Mesendoderm (in vitro differentiated cells): ENCODE measurements around the gene EGFL8.

Experiments used
- DNase-seq: peaks from one replicate; pipeline ENCODE4 v3.0.0; 2013
- H2AK5ac ChIP-seq: 2 replicates; pipeline ENCODE4 v1.6.1; 2013; ENCODE audit warnings: low read length, inconsistent platforms
- H2BK120ac ChIP-seq: 2 replicates; pipeline ENCODE4 v1.6.1; 2013; ENCODE audit warnings: low read depth, mild to moderate bottlenecking, low read length, moderate library complexity, mixed read lengths
- H2BK15ac ChIP-seq: replicated peaks from 2 replicates; pipeline ENCODE4 v1.6.1; 2013; ENCODE audit warnings: low read depth, mild to moderate bottlenecking, moderate library complexity
- H2BK5ac ChIP-seq: 2 replicates; pipeline ENCODE4 v1.6.1; 2013; ENCODE audit warnings: low read length, inconsistent platforms
- H3K18ac ChIP-seq: 2 replicates; pipeline ENCODE4 v1.6.1; 2013; ENCODE audit warnings: mild to moderate bottlenecking, low read length, mixed read lengths
- H3K23ac ChIP-seq: one replicate; pipeline ENCODE4 v1.6.1; 2013; ENCODE audit warnings: low read length
- H3K27ac ChIP-seq: 2 replicates; pipeline ENCODE4 v1.5.1; 2013; ENCODE audit warnings: low read depth, mild to moderate bottlenecking, inconsistent platforms, low read length, moderate library complexity
- H3K27me3 ChIP-seq: 2 replicates; pipeline ENCODE4 v1.6.1; 2013; ENCODE audit warnings: low read length, control low read depth, mild to moderate bottlenecking, inconsistent platforms; ENCODE audit not compliant: insufficient read depth, poor library complexity
- H3K36me3 ChIP-seq: 2 replicates; pipeline ENCODE4 v1.6.1; 2013; ENCODE audit warnings: low read length, inconsistent platforms; ENCODE audit not compliant: control insufficient read depth, insufficient read depth
- H3K4ac ChIP-seq: one replicate; pipeline ENCODE4 v1.6.1; 2013; ENCODE audit warnings: low read depth, mild to moderate bottlenecking, low read length, moderate library complexity
- H3K4me1 ChIP-seq: 2 replicates; pipeline ENCODE4 v1.6.1; 2013; ENCODE audit warnings: low read depth, low read length, inconsistent platforms; ENCODE audit not compliant: control insufficient read depth
- H3K4me2 ChIP-seq: 2 replicates; pipeline ENCODE4 v1.6.1; 2013; ENCODE audit warnings: low read length
- H3K4me3 ChIP-seq: 2 replicates; pipeline ENCODE4 v1.5.1; 2013; ENCODE audit warnings: mild to moderate bottlenecking, low read length
- H3K56ac ChIP-seq: one replicate; pipeline ENCODE4 v1.6.1; 2013; ENCODE audit warnings: low read length
- H3K79me1 ChIP-seq: 2 replicates; pipeline ENCODE4 v1.6.1; 2013; ENCODE audit warnings: low read length, inconsistent platforms
- H3K79me2 ChIP-seq: 2 replicates; pipeline ENCODE4 v1.6.1; 2013; ENCODE audit warnings: mild to moderate bottlenecking, low read length; ENCODE audit not compliant: control insufficient read depth, insufficient read depth
- H3K9ac ChIP-seq: 2 replicates; pipeline ENCODE4 v1.6.1; 2013; ENCODE audit warnings: low read length, inconsistent platforms
- H4K5ac ChIP-seq: one replicate; pipeline ENCODE4 v1.6.1; 2013; ENCODE audit warnings: low read length
- H4K8ac ChIP-seq: one replicate; pipeline ENCODE4 v1.6.1; 2013; ENCODE audit warnings: low read depth, mild to moderate bottlenecking, control low read depth, low read length, moderate library complexity
- WGBS: extraction: QIAGEN DNeasy Blood & Tissue Kit; methylation state at CpG from one replicate; pipeline ENCODE4 v1.1.7; 2013; ENCODE audit warnings: low lambda C conversion rate, missing lambda C conversion rate; ENCODE audit not compliant: insufficient coverage; ENCODE audit errors: extremely low coverage; 5-methylcytosine and 5-hydroxymethylcytosine counted together

Gene EGFL8

GRCh38 chr6:32120573-32121059 is 43.8 kb upstream of the EGFL8 start:
- no peak overlapping the region for H3K18ac ChIP-seq
- H3K56ac ChIP-seq: no peak overlapping the region
- H3K27ac ChIP-seq: no peak overlapping the region
- H3K23ac ChIP-seq: no peak overlapping the region
- no peak overlapping the region for H3K9ac ChIP-seq
- no peak overlapping the region for H3K4ac ChIP-seq
- WGBS: no CpG with 5 or more reads among the region's 12 CpGs
- no peak overlapping the region for H2BK120ac ChIP-seq
- H3K4me2 ChIP-seq: no peak overlapping the region
- H4K8ac ChIP-seq: no peak overlapping the region
- H2AK5ac ChIP-seq: no peak overlapping the region
- no peaks in the 10 kb centered on the region for H3K79me1 ChIP-seq
- H3K79me2 ChIP-seq: no peaks in the 10 kb centered on the region
- no peaks in the 10 kb centered on the region for H3K4me1 ChIP-seq
- H2BK5ac ChIP-seq: no peak overlapping the region
- H3K27me3 ChIP-seq: no peaks in the 10 kb centered on the region
- peaks cover 2% of the 10 kb centered on the region for H3K36me3 ChIP-seq
- no peak overlapping the region for H2BK15ac ChIP-seq
- H4K5ac ChIP-seq: no peak overlapping the region
- no peak for DNase-seq
- no peak overlapping the region for H3K4me3 ChIP-seq

- no peaks in the 10 kb centered on the region for H3K4me1 ChIP-seq
- no peak overlapping the region for H2BK15ac ChIP-seq
- no peak overlapping the region for H3K4ac ChIP-seq
- no CpG with 5 or more reads among the region's 4 CpGs for WGBS
- H3K9ac ChIP-seq: no peak overlapping the region
- no peaks in the 10 kb centered on the region for H3K27me3 ChIP-seq
- no peak overlapping the region for H3K4me3 ChIP-seq
- no peak overlapping the region for H3K18ac ChIP-seq
- no peak overlapping the region for H3K23ac ChIP-seq
- H2BK5ac ChIP-seq: no peak overlapping the region
- H3K27ac ChIP-seq: no peak overlapping the region
- H3K4me2 ChIP-seq: no peak overlapping the region
- no peak for DNase-seq
- no peak overlapping the region for H3K56ac ChIP-seq
- H4K5ac ChIP-seq: no peak overlapping the region
- H3K79me1 ChIP-seq: peaks cover 4% of the 10 kb centered on the region
- no peak overlapping the region for H2AK5ac ChIP-seq
- H2BK120ac ChIP-seq: no peak overlapping the region
- no peak overlapping the region for H4K8ac ChIP-seq
- no peaks in the 10 kb centered on the region for H3K79me2 ChIP-seq
- peaks cover 2% of the 10 kb centered on the region for H3K36me3 ChIP-seq
These were observed 40.7 kb upstream of the EGFL8 start for GRCh38 chr6:32123681-32124080.

- no peak overlapping the region for H4K5ac ChIP-seq
- H3K27ac ChIP-seq: no peak overlapping the region
- no peak overlapping the region for H3K4me2 ChIP-seq
- no peak overlapping the region for H2AK5ac ChIP-seq
- H3K9ac ChIP-seq: no peak overlapping the region
- H3K4me3 ChIP-seq: no peak overlapping the region
- no peaks in the 10 kb centered on the region for H3K27me3 ChIP-seq
- peaks cover 12% of the 10 kb centered on the region for H3K79me1 ChIP-seq
- no peak overlapping the region for H2BK15ac ChIP-seq
- H3K18ac ChIP-seq: no peak overlapping the region
- H2BK5ac ChIP-seq: no peak overlapping the region
- H3K4ac ChIP-seq: no peak overlapping the region
- DNase-seq: no peak
- no peak overlapping the region for H4K8ac ChIP-seq
- peaks cover 5% of the 10 kb centered on the region for H3K4me1 ChIP-seq
- peaks cover 2% of the 10 kb centered on the region for H3K36me3 ChIP-seq
- WGBS: no CpG with 5 or more reads among the region's 8 CpGs
- no peak overlapping the region for H2BK120ac ChIP-seq
- H3K56ac ChIP-seq: no peak overlapping the region
- peaks cover 4% of the 10 kb centered on the region for H3K79me2 ChIP-seq
- no peak overlapping the region for H3K23ac ChIP-seq
These were observed 37.5 kb upstream of the EGFL8 start for GRCh38 chr6:32126880-32127279.

GRCh38 chr6:32127409-32127716 is 37.0 kb upstream of the EGFL8 start:
- no CpG with 5 or more reads among the region's 9 CpGs for WGBS
- Histone ChIP-seq H4K5ac (no peak overlapping the region), H2AK5ac (no peak overlapping the region), H3K56ac (peak overlapping the region; percentile 99), H3K4me2 (peak overlapping the region; percentile 78), H3K36me3 (no peaks in the 10 kb centered on the region), H2BK15ac (no peak overlapping the region), H3K18ac (no peak overlapping the region), H3K4ac (no peak overlapping the region), H4K8ac (no peak overlapping the region), H3K27ac (no peak overlapping the region), H3K9ac (peak overlapping the region; percentile 88), H3K23ac (no peak overlapping the region), H3K4me1 (peaks cover 5% of the 10 kb centered on the region), H3K4me3 (peak overlapping the region; percentile 99), H3K27me3 (no peaks in the 10 kb centered on the region), H3K79me2 (peaks cover 4% of the 10 kb centered on the region), H2BK120ac (no peak overlapping the region), H3K79me1 (peaks cover 12% of the 10 kb centered on the region), H2BK5ac (no peak overlapping the region)
- no peak for DNase-seq

- Histone ChIP-seq H3K4me2 (peak within 1 kb of the TSS; percentile 78), H4K8ac (no peak within 1 kb of the TSS), H2BK5ac (peak within 1 kb of the TSS; percentile 92), H2AK5ac (no peak within 1 kb of the TSS), H3K27ac (peak within 1 kb of the TSS; percentile 50), H3K23ac (no peak within 1 kb of the TSS), H2BK120ac (no peak within 1 kb of the TSS), H3K36me3 (no peaks in the 10 kb centered on the region), H2BK15ac (no peak within 1 kb of the TSS), H3K4me3 (peak within 1 kb of the TSS; percentile 99), H3K4me1 (peaks cover 5% of the 10 kb centered on the region), H3K79me2 (peaks cover 4% of the 10 kb centered on the region), H3K56ac (peak within 1 kb of the TSS; percentile 99), H4K5ac (no peak within 1 kb of the TSS), H3K4ac (no peak within 1 kb of the TSS), H3K9ac (peak within 1 kb of the TSS; percentile 88), H3K27me3 (no peaks in the 10 kb centered on the region), H3K79me1 (peaks cover 12% of the 10 kb centered on the region), H3K18ac (peak within 1 kb of the TSS; percentile 24)
- no CpG with 5 or more reads among the region's 44 CpGs for WGBS
- peak; percentile 100 for DNase-seq
These were observed 36.4 kb upstream of the EGFL8 start, which contains the start of gene ATF6B for GRCh38 chr6:32127717-32128592. Gene ATF6B (minus strand): TSS chr6:32128246. CDS start chr6:32128207, 39 bp downstream.
